ENCODE data around the gene FGL2. TPM values are rescaled to one million over a fixed set of nuclear protein-coding genes. Genes with fewer than 3 reads are reported as not detected.
A peak's percentile ranks its signal among the peaks of the same experiment; 100 is the strongest.
"Not testable (repeated sequence)": the region's sequence is repeated elsewhere in the genome, so short reads cannot be mapped to it uniquely, and the experiment has no call there.

The FGL2 gene
- polyA plus RNA-seq, 3 donors: 238 to 775 (median 774) TPM

- H3K79me2 ChIP-seq (ENCODE audit: insufficient read depth, low read length); H3K36me3 Mint-ChIP-seq; H3K36me3 ChIP-seq (replicated peaks in 1 of 2; ENCODE audit: control insufficient read depth in 1 of 2, insufficient read depth in 2 of 2, low read length in 2 of 2); H3K4me3 Mint-ChIP-seq; H3K4me3 ChIP-seq (replicated peaks in 1 of 3; ENCODE audit: low read depth in 2 of 3, low read length in 3 of 3); H4K20me1 ChIP-seq (ENCODE audit: insufficient read depth, low read length); intact Hi-C loops (cut with micrococcal nuclease); H2AFZ ChIP-seq (ENCODE audit: insufficient read depth, low read depth, low read length, poor library complexity, severe bottlenecking); H3K9ac ChIP-seq (ENCODE audit: insufficient read depth, low read length, poor library complexity, severe bottlenecking); H3K9me3 ChIP-seq (replicated peaks in 1 of 2; ENCODE audit: control insufficient read depth in 1 of 2, insufficient read depth in 1 of 2, low read length in 2 of 2); H3K27me3 Mint-ChIP-seq (ENCODE audit: low read depth in 3 of 3); H3K9me3 Mint-ChIP-seq; H3K27me3 ChIP-seq (ENCODE audit: control insufficient read depth in 2 of 2, insufficient read depth in 2 of 2, low read length in 2 of 2); H3K4me2 ChIP-seq (replicated peaks; ENCODE audit: extremely low read depth, low read length, poor library complexity, severe bottlenecking): not testable (repeated sequence)
- peak; percentile 12 to 52 (median 21) for DNase-seq
- WGBS (ENCODE audit: insufficient coverage): 0% methylated on average over 1 of the region's 3 CpGs
- H3K4me1 ChIP-seq (ENCODE audit: control insufficient read depth in 1 of 2, insufficient read depth in 2 of 2, low read length in 2 of 2): peaks cover 39 to 50% of the 10 kb centered on the region in 2 donors
- Mint-ChIP-seq H3K4me1 (peaks cover 41% of the 10 kb centered on the region), H3K27ac (peak overlapping the region; percentile 63 to 86 (median 84))
- peak overlapping the region in 1 of 2 donors; percentile 73 for H3K27ac ChIP-seq (ENCODE audit: low read depth in 1 of 2, low read length in 2 of 2)
Observed at GRCh38 chr7:77154917-77155464, 44.6 kb downstream of the FGL2 start.

- peak overlapping the region in 1 of 2 donors; percentile 80 for H3K27ac ChIP-seq (ENCODE audit: low read depth in 1 of 2, low read length in 2 of 2)
Observed at GRCh38 chr7:77152232-77152631, 47.4 kb downstream of the FGL2 start.

More at GRCh38 chr7:77152232-77152631, 47.4 kb downstream of the FGL2 start:
- peak overlapping the region in 1 of 2 donors; percentile 67 for H3K4me3 Mint-ChIP-seq
- H3K27me3 ChIP-seq (ENCODE audit: control insufficient read depth in 2 of 2, insufficient read depth in 2 of 2, low read length in 2 of 2); H2AFZ ChIP-seq (ENCODE audit: insufficient read depth, low read depth, low read length, poor library complexity, severe bottlenecking); H4K20me1 ChIP-seq (ENCODE audit: insufficient read depth, low read length); H3K4me2 ChIP-seq (replicated peaks; ENCODE audit: extremely low read depth, low read length, poor library complexity, severe bottlenecking); intact Hi-C loops (cut with micrococcal nuclease); H3K79me2 ChIP-seq (ENCODE audit: insufficient read depth, low read length); H3K9me3 ChIP-seq (replicated peaks in 1 of 2; ENCODE audit: control insufficient read depth in 1 of 2, insufficient read depth in 1 of 2, low read length in 2 of 2); H3K36me3 ChIP-seq (replicated peaks in 1 of 2; ENCODE audit: control insufficient read depth in 1 of 2, insufficient read depth in 2 of 2, low read length in 2 of 2); H3K9ac ChIP-seq (ENCODE audit: insufficient read depth, low read length, poor library complexity, severe bottlenecking); H3K27me3 Mint-ChIP-seq (ENCODE audit: low read depth in 3 of 3); H3K36me3 Mint-ChIP-seq: not testable (repeated sequence)
- peak in 2 of 3 donors; percentile 21 to 41 for DNase-seq
- peaks cover 34% of the 10 kb centered on the region for H3K4me1 Mint-ChIP-seq
- peak overlapping the region; percentile 79 to 93 (median 87) for H3K27ac Mint-ChIP-seq
- Histone ChIP-seq H3K4me3 (replicated peaks in 1 of 3; ENCODE audit: low read depth in 2 of 3, low read length in 3 of 3) (peak overlapping the region in 1 of 3 experiments; percentile 42), H3K4me1 (ENCODE audit: control insufficient read depth in 1 of 2, insufficient read depth in 2 of 2, low read length in 2 of 2) (peaks cover 34 to 43% of the 10 kb centered on the region in 2 donors)
- H3K9me3 Mint-ChIP-seq: peaks cover 0 to 15% (median 13%) of the 10 kb centered on the region in 7 donors

Other genes starting within 250 kb of the FGL2 start
- not detected for gene SPDYE17, start 167.5 kb downstream of the FGL2 start, polyA plus RNA-seq
- gene SPDYE18, start 137.3 kb downstream of the FGL2 start, polyA plus RNA-seq: 1 to 10 TPM in 1 of 3 donors, not detected in 2; 1.5 TPM
- gene CCDC146, start 77.2 kb downstream of the FGL2 start, polyA plus RNA-seq: 1 to 10 TPM in 1 of 3 donors, under 1 TPM in 2; 0.08 to 7.2 (median 0.40) TPM
- 100 to 1,000 TPM in 1 of 3 donors, 10 to 100 TPM in 2; 19.1 to 105 (median 35.6) TPM for gene GSAP, start 216.5 kb upstream of the FGL2 start, polyA plus RNA-seq

All from CD14-positive monocyte (primary cell).